CD4-positive, alpha-beta memory T cell (primary cell): ENCODE data around the gene SYNPO. TPM values are rescaled to one million over a fixed set of nuclear protein-coding genes. Genes with fewer than 3 reads are reported as not detected.

Experiments used
- CTCF ChIA-PET: fragments of 350-600 bp; sonication (Branson Sonifier 250); formaldehyde crosslinking; loops from one replicate; lab custom pipeline; 2021; ENCODE audit warnings: inconsistent platforms; ENCODE audit not compliant: partially characterized antibody; lab: Charles Lee
- POLR2A ChIA-PET: fragments of 350-600 bp; sonication (Branson Sonifier 250); formaldehyde crosslinking; loops from one replicate; lab custom pipeline; 2021; ENCODE audit not compliant: partially characterized antibody; lab: Charles Lee
- DNase-seq, 5 donors: peaks; one replicate each; pipeline versions ENCODE4 v3.0.0 to v3.0.0-alpha.2; 2020 to 2022; ENCODE audit warnings: mixed read lengths in 1 of 5
- H3K27ac ChIP-seq: one replicate; pipeline ENCODE4 v1.7.0; 2013; ENCODE audit warnings: low read depth, low read length
- H3K27me3 ChIP-seq: 2 replicates; pipeline ENCODE4 v1.7.0; 2013; ENCODE audit warnings: mild to moderate bottlenecking, low read length, moderate library complexity; ENCODE audit not compliant: insufficient read depth
- H3K36me3 ChIP-seq: 2 replicates; pipeline ENCODE4 v1.7.0; 2013; ENCODE audit warnings: mild to moderate bottlenecking, low read length, moderate library complexity; ENCODE audit not compliant: insufficient read depth
- H3K4me1 ChIP-seq: 2 replicates; pipeline ENCODE4 v1.7.0; 2013; ENCODE audit warnings: mild to moderate bottlenecking, low read length, moderate library complexity; ENCODE audit not compliant: insufficient read depth
- H3K4me3 ChIP-seq, 2 donors: one replicate each; pipeline ENCODE4 v1.7.0; 2013; ENCODE audit warnings: low read length in 2 of 2, mild to moderate bottlenecking in 1 of 2
- H3K9me3 ChIP-seq, 2 donors: one replicate each; pipeline ENCODE4 v1.7.0; 2013; ENCODE audit warnings: low read length in 2 of 2, control low read depth in 1 of 2; ENCODE audit not compliant: control insufficient read depth in 1 of 2
- H3K27ac Mint-ChIP-seq, 7 donors: one replicate each; pipeline ENCODE4 v1.8.0; 2020 to 2021; ENCODE audit warnings: mixed read lengths in 7 of 7, mild to moderate bottlenecking in 6 of 7, inconsistent platforms in 3 of 7, moderate library complexity in 3 of 7
- H3K27me3 Mint-ChIP-seq, 2 donors: one replicate each; pipeline ENCODE4 v1.8.0; 2020 to 2021; ENCODE audit warnings: mixed read lengths in 2 of 2
- H3K36me3 Mint-ChIP-seq, 2 donors: one replicate each; pipeline ENCODE4 v1.8.0; 2020 to 2021; ENCODE audit warnings: mixed read lengths in 2 of 2, inconsistent platforms in 1 of 2, mild to moderate bottlenecking in 1 of 2
- H3K4me1 Mint-ChIP-seq, 4 donors: one replicate each; pipeline ENCODE4 v1.8.0; 2020 to 2021; ENCODE audit warnings: mixed read lengths in 4 of 4, mild to moderate bottlenecking in 1 of 4
- H3K4me3 Mint-ChIP-seq, 8 donors: one replicate each; pipeline ENCODE4 v1.8.0; 2020 to 2021; ENCODE audit warnings: mixed read lengths in 8 of 8, mild to moderate bottlenecking in 7 of 8, moderate library complexity in 6 of 8, inconsistent platforms in 3 of 8
- H3K9me3 Mint-ChIP-seq, 8 donors: one replicate each; pipeline ENCODE4 v1.8.0; 2020 to 2021; ENCODE audit warnings: mixed read lengths in 8 of 8, mild to moderate bottlenecking in 5 of 8, inconsistent platforms in 3 of 8, moderate library complexity in 1 of 8
- intact Hi-C: fragments of 100-400 bp; cut with micrococcal nuclease; formaldehyde crosslinking; loops from one replicate; pipeline ENCODE4 v1.15.1; 2023
- polyA plus RNA-seq, 2 donors: library from polyadenylated mRNA; unstranded; fragments of 300-500 nt; fragmentation: Illumina TruSeq; gene quantifications; one replicate each; pipeline ENCODE4 v1.2.3, GENCODE V29; 2021
- total RNA-seq, 2 experiments: library from RNA; stranded (reverse); gene quantifications; one replicate each; pipeline ENCODE4 v1.2.3, GENCODE V29; 2021

Gene SYNPO
- total and polyA plus RNA-seq, 4 experiments from 2014 or later: 0.06 TPM; not detected in 3

DNA sequence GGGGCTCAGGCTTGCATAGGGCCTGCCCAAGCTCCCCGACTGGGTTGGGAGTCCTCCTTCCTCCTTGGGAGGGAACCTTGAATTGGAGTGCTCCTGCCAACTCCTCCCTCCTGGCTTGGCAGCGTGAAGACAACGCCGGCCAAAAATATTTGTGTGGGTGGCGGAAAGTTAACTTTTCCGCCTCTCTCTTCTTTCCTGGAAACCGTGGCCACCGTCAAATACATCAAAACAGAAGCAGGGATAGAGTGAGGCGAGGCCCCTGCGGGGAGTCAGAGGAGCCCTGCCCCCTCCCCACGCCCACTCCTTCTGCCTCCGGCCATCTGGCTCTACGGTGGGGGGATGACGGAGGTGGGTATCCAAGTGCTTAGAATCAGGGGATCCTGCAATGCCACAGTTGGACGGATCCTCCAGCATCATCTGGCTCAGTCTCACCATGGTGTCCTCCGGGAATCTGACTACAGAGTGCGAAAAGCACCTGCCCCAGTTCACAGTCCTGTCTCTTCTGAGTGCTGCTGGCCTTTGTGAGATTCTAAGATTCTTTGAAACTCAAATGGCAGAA is 25.2 kb upstream of the SYNPO start:
- ChIA-PET POLR2A (no interaction called here), CTCF (no interaction called here)
- peaks cover 3% of the 10 kb centered on the region for H3K27me3 ChIP-seq
- DNase-seq: no peak
- Mint-ChIP-seq H3K4me1 (peaks cover 0 to 14% (median 2%) of the 10 kb centered on the region in 4 donors), H3K27me3 (peaks cover 0 to 5% of the 10 kb centered on the region in 2 donors), H3K27ac (no peak overlapping the region), H3K4me3 (no peak overlapping the region), H3K36me3 (no peaks in the 10 kb centered on the region), H3K9me3 (no peaks in the 10 kb centered on the region)
- H3K4me3 ChIP-seq: no peak overlapping the region
- intact Hi-C loops: no loop called here
- no peaks in the 10 kb centered on the region for H3K9me3 ChIP-seq
- H3K27ac ChIP-seq: no peak overlapping the region
- no peaks in the 10 kb centered on the region for H3K4me1 ChIP-seq
- no peaks in the 10 kb centered on the region for H3K36me3 ChIP-seq

DNA sequence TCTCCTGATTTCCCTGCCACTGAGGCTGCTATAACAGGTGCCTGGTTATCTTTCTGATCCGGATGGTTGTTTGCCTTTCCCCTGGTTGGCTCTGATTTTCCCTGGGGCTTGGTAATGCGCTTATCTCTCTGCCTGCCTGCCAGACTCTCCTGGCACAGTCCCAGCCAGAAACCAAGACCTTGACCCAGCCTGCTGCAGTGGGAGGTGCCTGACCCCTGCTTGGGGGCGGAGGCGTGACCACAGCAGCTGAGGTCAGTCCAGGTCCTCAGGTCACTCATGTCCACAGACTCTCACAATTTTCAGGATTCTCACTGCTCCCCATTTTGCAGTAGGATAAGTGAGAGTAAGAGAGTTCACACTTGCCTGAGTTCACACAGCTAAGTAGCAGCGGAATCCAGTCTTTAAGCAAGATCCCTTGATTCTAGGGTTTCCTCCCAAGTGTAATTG is 24.4 kb upstream of the SYNPO start:
- H3K4me3 ChIP-seq: no peak overlapping the region
- Mint-ChIP-seq H3K4me3 (no peak overlapping the region), H3K9me3 (no peaks in the 10 kb centered on the region), H3K27me3 (peaks cover 0 to 5% of the 10 kb centered on the region in 2 donors), H3K27ac (peak overlapping the region in 1 of 7 donors; percentile 19), H3K4me1 (peaks cover 0 to 14% (median 2%) of the 10 kb centered on the region in 4 donors), H3K36me3 (no peaks in the 10 kb centered on the region)
- CTCF ChIA-PET: no interaction called here
- POLR2A ChIA-PET: no interaction called here
- H3K9me3 ChIP-seq: no peaks in the 10 kb centered on the region
- intact Hi-C loops: no loop called here
- H3K27me3 ChIP-seq: peaks cover 3% of the 10 kb centered on the region
- DNase-seq: no peak
- H3K4me1 ChIP-seq: no peaks in the 10 kb centered on the region
- H3K27ac ChIP-seq: no peak overlapping the region
- no peaks in the 10 kb centered on the region for H3K36me3 ChIP-seq

DNA sequence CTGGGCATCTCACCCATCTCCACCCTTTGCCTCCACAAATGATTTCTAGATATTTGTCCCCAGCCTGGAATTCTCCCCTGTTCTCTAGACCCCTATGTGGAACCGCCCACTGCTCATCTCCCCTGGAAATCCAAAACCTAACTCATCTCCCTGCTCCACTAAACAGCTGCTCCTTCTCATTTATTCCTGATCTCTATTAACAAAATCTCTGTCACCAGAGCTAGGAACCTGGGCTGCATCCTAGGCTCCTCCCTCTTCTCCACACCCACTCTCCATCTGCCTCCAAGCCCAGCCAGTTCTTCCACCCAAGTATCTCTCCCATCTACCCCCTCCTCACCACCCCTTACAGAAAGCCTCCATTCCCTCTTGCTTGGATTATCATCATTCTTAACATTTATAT is 24.0 kb upstream of the SYNPO start:
- H3K4me1 ChIP-seq: no peaks in the 10 kb centered on the region
- no peaks in the 10 kb centered on the region for H3K36me3 ChIP-seq
- H3K27me3 ChIP-seq: peaks cover 2% of the 10 kb centered on the region
- CTCF ChIA-PET: interaction anchor here (0.6 kb wide), 1 partner anchor 232 kb away, joined by 3 read pairs; no protein-coding TSS in a partner anchor
- intact Hi-C loops: no loop called here
- POLR2A ChIA-PET: no interaction called here
- H3K27ac Mint-ChIP-seq: peak overlapping the region in 1 of 7 donors; percentile 35
- H3K27me3 Mint-ChIP-seq: peaks cover 0 to 5% of the 10 kb centered on the region in 2 donors
- no peaks in the 10 kb centered on the region for H3K36me3 Mint-ChIP-seq
- H3K4me3 ChIP-seq: no peak overlapping the region
- H3K27ac ChIP-seq: no peak overlapping the region
- H3K9me3 ChIP-seq: no peaks in the 10 kb centered on the region
- no peak for DNase-seq
- no peak overlapping the region for H3K4me3 Mint-ChIP-seq
- peaks cover 0 to 14% (median 2%) of the 10 kb centered on the region in 4 donors for H3K4me1 Mint-ChIP-seq
- H3K9me3 Mint-ChIP-seq: no peaks in the 10 kb centered on the region

DNA sequence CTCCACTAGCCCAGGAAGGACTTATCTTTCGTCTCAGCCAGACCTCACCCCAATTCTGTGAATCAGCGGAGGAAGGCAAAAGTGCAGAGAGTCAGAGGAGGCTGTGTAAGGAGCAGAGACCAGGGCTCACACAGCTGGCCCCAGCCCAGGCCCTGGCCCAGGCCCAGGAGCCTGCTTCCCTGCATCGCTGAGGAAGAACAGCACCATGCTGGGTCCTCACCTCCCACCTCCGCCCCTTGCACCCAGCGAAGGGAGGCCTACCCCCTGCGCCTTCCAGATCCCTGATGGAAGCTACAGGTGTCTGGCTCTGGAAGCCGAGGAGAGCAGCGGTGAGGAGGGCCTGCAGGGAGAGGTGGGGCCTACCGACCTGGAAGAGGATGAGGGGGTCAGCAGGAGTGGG is 22.3 kb upstream of the SYNPO start:
- no peak overlapping the region for H3K4me3 ChIP-seq
- no peak overlapping the region for H3K4me3 Mint-ChIP-seq
- H3K4me1 ChIP-seq: peaks cover under 1% of the 10 kb centered on the region
- no peak overlapping the region for H3K27ac ChIP-seq
- H3K27me3 Mint-ChIP-seq: peaks cover 0 to 2% of the 10 kb centered on the region in 2 donors
- no peaks in the 10 kb centered on the region for H3K27me3 ChIP-seq
- H3K4me1 Mint-ChIP-seq: peaks cover 4 to 17% (median 6%) of the 10 kb centered on the region in 4 donors
- ChIA-PET POLR2A (no interaction called here), CTCF (no interaction called here)
- DNase-seq: no peak
- intact Hi-C loops: no loop called here
- no peaks in the 10 kb centered on the region for H3K9me3 ChIP-seq
- H3K9me3 Mint-ChIP-seq: no peaks in the 10 kb centered on the region
- no peaks in the 10 kb centered on the region for H3K36me3 ChIP-seq
- H3K36me3 Mint-ChIP-seq: no peaks in the 10 kb centered on the region
- H3K27ac Mint-ChIP-seq: no peak overlapping the region

DNA sequence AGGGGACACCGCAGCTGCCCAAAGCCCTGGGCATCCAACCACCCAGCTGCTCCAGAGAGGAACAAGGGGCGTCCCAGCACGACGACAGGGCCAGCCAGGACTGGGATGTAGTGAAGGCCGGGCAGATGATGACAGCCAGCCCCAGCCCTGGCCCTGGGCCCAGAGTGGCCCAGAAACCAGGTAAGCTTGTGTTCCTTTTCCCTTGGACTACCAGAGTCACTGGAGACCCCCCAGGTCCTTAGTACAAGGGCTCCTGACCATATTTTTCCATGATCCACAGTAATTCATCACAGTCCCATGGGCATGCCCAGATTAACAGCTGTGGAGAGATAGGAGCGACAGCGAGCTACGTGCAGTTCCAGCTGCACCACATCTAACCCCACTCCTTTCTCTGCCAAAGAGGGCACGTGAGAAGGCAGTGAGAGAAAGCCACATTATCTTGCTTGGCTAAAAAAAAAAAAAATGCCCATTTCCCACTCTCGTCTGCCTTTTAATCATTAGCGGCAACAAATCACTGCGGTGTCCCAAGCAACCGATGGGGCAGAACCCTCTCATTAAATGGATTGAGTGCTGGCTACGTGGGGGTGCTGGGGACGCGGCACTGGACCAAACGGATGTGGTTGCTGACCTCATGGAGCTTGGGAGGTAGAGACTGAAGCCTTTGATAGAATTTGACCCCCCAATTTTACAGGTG is 21.7 kb upstream of the SYNPO start:
- CTCF ChIA-PET: no interaction called here
- intact Hi-C loops: no loop called here
- no peak overlapping the region for H3K27ac ChIP-seq
- Mint-ChIP-seq H3K9me3 (no peaks in the 10 kb centered on the region), H3K36me3 (no peaks in the 10 kb centered on the region), H3K27ac (no peak overlapping the region), H3K4me3 (no peak overlapping the region), H3K4me1 (peaks cover 8 to 23% (median 10%) of the 10 kb centered on the region in 4 donors), H3K27me3 (peaks cover 0 to 2% of the 10 kb centered on the region in 2 donors)
- no peaks in the 10 kb centered on the region for H3K27me3 ChIP-seq
- no peak for DNase-seq
- POLR2A ChIA-PET: no interaction called here
- no peak overlapping the region for H3K4me3 ChIP-seq
- H3K36me3 ChIP-seq: no peaks in the 10 kb centered on the region
- H3K9me3 ChIP-seq: no peaks in the 10 kb centered on the region
- H3K4me1 ChIP-seq: peaks cover 6% of the 10 kb centered on the region

DNA sequence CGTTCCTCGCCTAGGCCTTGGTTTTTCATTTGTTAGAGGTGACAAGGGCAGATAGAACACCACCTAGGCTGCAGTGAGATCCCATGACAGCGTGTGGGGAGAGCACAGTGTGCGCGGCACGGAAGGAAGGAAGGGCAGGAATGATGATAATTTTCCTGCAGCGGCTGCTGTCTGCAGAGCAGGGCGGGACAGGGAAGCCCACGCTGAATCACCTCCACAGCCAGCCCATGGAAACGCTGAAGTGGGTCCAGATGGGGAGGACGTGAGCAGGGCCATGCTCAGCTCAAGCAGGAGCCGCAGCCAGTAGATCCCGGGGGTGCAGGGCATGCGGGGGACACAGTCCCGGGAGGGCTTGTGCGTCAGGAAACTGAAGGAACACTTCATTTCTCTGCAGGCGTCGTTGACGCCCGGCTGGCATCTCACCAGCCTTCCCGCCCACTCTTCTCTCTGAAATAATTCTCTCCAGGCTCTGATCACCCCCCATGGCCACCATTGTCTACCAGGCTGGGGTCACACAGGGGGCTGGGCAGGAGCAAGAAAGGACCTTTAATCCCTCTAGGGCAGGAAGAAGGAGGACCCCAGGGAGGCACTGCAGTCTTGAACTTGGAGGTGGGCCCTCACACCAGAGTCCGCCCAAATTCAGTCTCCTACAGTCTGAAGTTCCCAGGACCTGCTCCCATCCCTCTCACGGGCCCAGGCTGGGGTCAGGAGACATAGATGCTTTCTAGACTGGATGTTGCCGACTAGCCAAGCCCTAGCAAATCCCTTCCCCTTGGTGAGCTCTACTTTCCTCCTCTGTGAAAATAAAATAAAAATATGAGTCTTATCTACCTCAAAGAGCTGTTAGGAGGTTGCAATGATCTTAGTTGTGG is 20.9 kb upstream of the SYNPO start:
- H3K27ac Mint-ChIP-seq: no peak overlapping the region
- H3K4me3 ChIP-seq: no peak overlapping the region
- no peaks in the 10 kb centered on the region for H3K36me3 Mint-ChIP-seq
- intact Hi-C loops: no loop called here
- no peaks in the 10 kb centered on the region for H3K36me3 ChIP-seq
- CTCF ChIA-PET: no interaction called here
- peaks cover 1 to 6% of the 10 kb centered on the region in 2 donors for H3K27me3 Mint-ChIP-seq
- H3K27ac ChIP-seq: no peak overlapping the region
- H3K27me3 ChIP-seq: no peaks in the 10 kb centered on the region
- DNase-seq: no peak
- peaks cover 12 to 30% (median 17%) of the 10 kb centered on the region in 4 donors for H3K4me1 Mint-ChIP-seq
- POLR2A ChIA-PET: no interaction called here
- H3K4me1 ChIP-seq: peaks cover 11% of the 10 kb centered on the region
- H3K4me3 Mint-ChIP-seq: no peak overlapping the region
- H3K9me3 Mint-ChIP-seq: no peaks in the 10 kb centered on the region
- H3K9me3 ChIP-seq: no peaks in the 10 kb centered on the region

DNA sequence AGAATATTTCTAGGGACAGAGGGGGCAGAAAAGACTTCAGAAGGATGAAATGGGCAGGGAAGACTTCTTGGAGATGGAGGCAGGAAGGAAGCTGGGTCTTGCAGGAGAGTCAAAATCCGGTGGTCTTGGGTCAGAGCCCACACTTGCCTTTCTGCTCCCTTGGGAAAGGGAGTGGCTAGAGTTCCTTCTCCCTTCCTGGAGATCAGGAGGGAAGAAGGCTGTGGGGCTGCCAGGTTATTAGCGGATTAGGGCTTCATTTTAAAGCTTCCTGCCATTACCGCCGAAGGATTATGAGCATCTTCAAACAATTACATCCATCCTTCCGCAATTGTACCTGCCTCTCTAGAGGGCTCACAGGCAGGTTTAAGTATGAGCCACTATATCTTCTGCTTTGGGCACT is 19.2 kb upstream of the SYNPO start:
- Histone ChIP-seq H3K36me3 (no peaks in the 10 kb centered on the region), H3K27me3 (no peaks in the 10 kb centered on the region), H3K9me3 (no peaks in the 10 kb centered on the region), H3K4me1 (peaks cover 20% of the 10 kb centered on the region), H3K4me3 (no peak overlapping the region), H3K27ac (no peak overlapping the region)
- Mint-ChIP-seq H3K27ac (peak overlapping the region in 1 of 7 donors; percentile 58), H3K9me3 (no peaks in the 10 kb centered on the region), H3K27me3 (peaks cover 1 to 7% of the 10 kb centered on the region in 2 donors), H3K36me3 (no peaks in the 10 kb centered on the region), H3K4me1 (peaks cover 12 to 19% (median 16%) of the 10 kb centered on the region in 4 donors), H3K4me3 (no peak overlapping the region)
- ChIA-PET CTCF (no interaction called here), POLR2A (no interaction called here)
- no peak for DNase-seq
- intact Hi-C loops: no loop called here
